Neural crest cell (in vitro differentiated cells): ENCODE measurements around the gene OR6C75. TPM values are rescaled to one million over a fixed set of nuclear protein-coding genes. Genes with fewer than 3 reads are reported as not detected.

Experiments
- DNase-seq: peaks from one replicate; pipeline ENCODE4 v3.0.0; 2021; ENCODE audit warnings: low read depth, mixed read lengths, low spot score
- H3K27ac Mint-ChIP-seq: one replicate; pipeline ENCODE4 v1.8.0; 2021; ENCODE audit warnings: mild to moderate bottlenecking, mixed read lengths; ENCODE audit not compliant: unreplicated experiment
- H3K27me3 Mint-ChIP-seq: 2 replicates; pipeline ENCODE4 v1.8.0; 2021; ENCODE audit warnings: low read depth, mild to moderate bottlenecking, mixed read lengths
- H3K36me3 Mint-ChIP-seq: 2 replicates; pipeline ENCODE4 v1.8.0; 2021; ENCODE audit warnings: low read depth, mild to moderate bottlenecking, mixed read lengths
- H3K4me1 Mint-ChIP-seq: 2 replicates; pipeline ENCODE4 v1.8.0; 2021; ENCODE audit warnings: mixed read lengths
- H3K4me3 Mint-ChIP-seq: one replicate; pipeline ENCODE4 v1.8.0; 2021; ENCODE audit warnings: mild to moderate bottlenecking, mixed read lengths
- H3K9me3 Mint-ChIP-seq: 2 replicates; pipeline ENCODE4 v1.8.0; 2021; ENCODE audit warnings: mixed read lengths
- CTCF ChIP-seq: fragments of 200-600 bp; sonication (generic); conservative IDR thresholded peaks from 2 replicates; pipeline ENCODE4 v1.5.0; 2021; ENCODE audit warnings: antibody characterized with exemption, mild to moderate bottlenecking
- total RNA-seq: library from RNA; stranded (reverse); gene quantifications from 2 replicates; pipeline ENCODE4 v1.2.1, GENCODE V29; 2021

Gene OR6C75
- total RNA-seq, 1 donor from 2014 or later: not detected

DNA sequence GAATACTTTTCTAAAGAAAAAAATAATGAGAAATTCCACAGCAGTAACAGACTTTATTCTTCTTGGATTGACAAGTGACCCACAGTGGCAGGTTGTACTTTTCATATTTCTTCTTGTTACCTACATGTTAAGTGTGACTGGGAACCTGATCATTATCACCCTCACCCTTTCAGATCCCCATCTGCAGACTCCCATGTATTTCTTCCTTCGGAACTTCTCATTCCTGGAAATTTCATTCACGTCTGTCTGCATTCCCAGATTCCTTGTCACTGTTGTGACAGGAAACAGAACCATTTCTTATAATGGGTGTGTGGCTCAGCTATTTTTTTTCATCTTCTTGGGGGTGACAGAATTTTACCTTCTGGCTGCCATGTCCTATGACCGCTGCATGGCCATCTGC lies 2.3 kb downstream of the OR6C75 start:
- Mint-ChIP-seq H3K4me3 (no peak overlapping the region), H3K9me3 (peaks cover 5% of the 10 kb centered on the region), H3K36me3 (no peaks in the 10 kb centered on the region), H3K4me1 (no peaks in the 10 kb centered on the region), H3K27me3 (no peaks in the 10 kb centered on the region), H3K27ac (no peak overlapping the region)
- no peak for DNase-seq
- TF ChIP-seq CTCF: no peak

DNA sequence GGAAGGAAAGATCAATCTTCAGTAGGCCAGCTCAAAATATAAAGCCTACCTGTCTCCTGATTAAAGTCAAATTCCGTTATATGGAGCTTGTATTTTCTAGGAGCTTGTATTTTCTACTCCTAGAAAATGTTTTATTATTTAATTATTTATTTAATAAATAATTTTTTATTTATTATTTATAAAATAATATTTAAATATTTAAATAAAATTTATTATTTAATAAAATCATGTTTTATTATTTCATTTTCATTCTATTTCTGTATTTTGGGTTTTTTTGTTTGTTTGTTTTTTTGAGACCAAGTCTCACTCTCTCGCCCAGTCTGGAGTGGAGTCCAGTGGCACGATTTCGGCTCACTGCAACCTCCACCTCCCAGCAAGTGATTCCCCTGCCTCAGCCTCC lies 9.7 kb downstream of the OR6C75 start:
- no peaks in the 10 kb centered on the region for H3K36me3 Mint-ChIP-seq
- H3K4me1 Mint-ChIP-seq: no peaks in the 10 kb centered on the region
- TF ChIP-seq CTCF: no peak

GRCh38 chr12:55385891-55386290 lies 23.1 kb downstream of the OR6C75 start:
- no peaks in the 10 kb centered on the region for H3K27me3 Mint-ChIP-seq
- H3K36me3 Mint-ChIP-seq: no peaks in the 10 kb centered on the region
- H3K4me1 Mint-ChIP-seq: peaks cover 13% of the 10 kb centered on the region
- H3K27ac Mint-ChIP-seq: no peak overlapping the region
- no peak for TF ChIP-seq CTCF
- DNase-seq: no peak
- no peak overlapping the region for H3K4me3 Mint-ChIP-seq
- peaks cover 2% of the 10 kb centered on the region for H3K9me3 Mint-ChIP-seq

More for the DNA sequence above, 9.7 kb downstream of the OR6C75 start:
- Mint-ChIP-seq H3K27ac (no peak overlapping the region), H3K4me3 (no peak overlapping the region), H3K9me3 (no peaks in the 10 kb centered on the region), H3K27me3 (no peaks in the 10 kb centered on the region)
- no peak for DNase-seq

DNA sequence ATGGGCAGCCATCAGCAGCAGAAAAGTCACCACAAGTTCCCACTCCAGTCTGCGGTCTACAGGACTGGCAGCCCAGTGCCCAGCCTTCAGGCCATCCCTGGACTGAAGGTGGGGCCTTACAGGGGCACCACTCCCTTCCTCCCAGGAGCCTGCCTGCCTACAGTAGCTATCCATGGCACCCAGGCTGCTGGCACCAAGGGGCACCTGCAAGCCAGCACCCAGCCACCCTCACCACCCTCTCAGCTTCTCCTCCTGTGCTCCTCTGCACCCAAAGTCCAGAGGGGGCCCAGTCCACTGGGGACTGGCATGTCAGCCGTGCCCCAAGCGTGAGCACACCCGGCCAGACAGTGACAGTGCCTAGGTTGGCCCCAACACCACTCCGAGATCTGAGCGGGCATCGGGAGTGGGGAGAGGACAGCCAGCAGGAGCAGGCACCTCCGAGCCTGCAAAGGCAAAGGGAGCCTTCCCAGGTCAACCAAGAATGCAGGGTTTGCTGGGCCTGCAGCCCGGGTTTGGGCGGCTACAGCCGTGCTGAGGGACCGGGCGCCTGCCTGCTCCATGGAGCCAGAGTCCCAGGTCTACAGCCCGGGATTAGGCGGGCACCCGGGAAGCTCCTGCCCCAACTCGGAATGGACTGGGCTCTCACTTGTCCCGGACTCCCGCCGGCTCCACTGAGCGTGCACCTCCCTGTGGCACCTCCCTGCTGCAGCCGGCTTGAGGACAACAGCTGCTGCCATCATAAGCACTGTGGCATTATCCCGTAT lies 29.4 kb downstream of the OR6C75 start:
- H3K36me3 Mint-ChIP-seq: no peaks in the 10 kb centered on the region
- DNase-seq: no peak
- no peaks in the 10 kb centered on the region for H3K4me1 Mint-ChIP-seq
- TF ChIP-seq CTCF: no peak
- no peak overlapping the region for H3K4me3 Mint-ChIP-seq
- H3K27ac Mint-ChIP-seq: no peak overlapping the region
- no peaks in the 10 kb centered on the region for H3K27me3 Mint-ChIP-seq
- H3K9me3 Mint-ChIP-seq: no peaks in the 10 kb centered on the region

GRCh38 chr12:55396326-55396725 lies 33.6 kb downstream of the OR6C75 start:
- DNase-seq: no peak
- no peak for TF ChIP-seq CTCF
- no peaks in the 10 kb centered on the region for H3K4me1 Mint-ChIP-seq
- H3K27me3 Mint-ChIP-seq: no peaks in the 10 kb centered on the region
- H3K9me3 Mint-ChIP-seq: no peaks in the 10 kb centered on the region
- H3K4me3 Mint-ChIP-seq: no peak overlapping the region
- no peak overlapping the region for H3K27ac Mint-ChIP-seq
- no peaks in the 10 kb centered on the region for H3K36me3 Mint-ChIP-seq
